Peyer's patch (tissue), 4 donors: Measurements from ENCODE around the gene PCBP3.

Source experiments
- CTCF ChIP-seq, 6 experiments: fragments of 450-650 bp in 4 of 6; fragments of 200-600 bp in 2 of 6; sonication (generic) in 1 of 6; IDR thresholded peaks; one replicate each; pipeline ENCODE4 v1.5.1; 2017 to 2019; ENCODE audit warnings: antibody characterized with exemption in 6 of 6, mild to moderate bottlenecking in 3 of 6, moderate library complexity in 1 of 6
- POLR2A ChIP-seq, 2 donors: fragments of 450-650 bp; IDR thresholded peaks; one replicate each; pipeline ENCODE4 v1.5.1; 2017; ENCODE audit warnings: antibody characterized with exemption in 2 of 2, mild to moderate bottlenecking in 2 of 2, moderate library complexity in 2 of 2

- TF ChIP-seq POLR2A (IDR thresholded peaks at IDR 0.05): no peak
- no peak for TF ChIP-seq CTCF (IDR thresholded peaks at IDR 0.05)
Observed at GRCh38 chr21:45745256-45745655, 101.7 kb downstream of the PCBP3 start.
